ENCODE results near the gene AGRN. TPM values are rescaled to one million over a fixed set of nuclear protein-coding genes. Genes with fewer than 3 reads are reported as not detected.
"Not testable (repeated sequence)": the region's sequence is repeated elsewhere in the genome, so short reads cannot be mapped to it uniquely, and the experiment has no call there.

The AGRN gene
- total and polyA plus RNA-seq, 8 donors, result 40.5 to 166 (median 71.4) TPM

DNA sequence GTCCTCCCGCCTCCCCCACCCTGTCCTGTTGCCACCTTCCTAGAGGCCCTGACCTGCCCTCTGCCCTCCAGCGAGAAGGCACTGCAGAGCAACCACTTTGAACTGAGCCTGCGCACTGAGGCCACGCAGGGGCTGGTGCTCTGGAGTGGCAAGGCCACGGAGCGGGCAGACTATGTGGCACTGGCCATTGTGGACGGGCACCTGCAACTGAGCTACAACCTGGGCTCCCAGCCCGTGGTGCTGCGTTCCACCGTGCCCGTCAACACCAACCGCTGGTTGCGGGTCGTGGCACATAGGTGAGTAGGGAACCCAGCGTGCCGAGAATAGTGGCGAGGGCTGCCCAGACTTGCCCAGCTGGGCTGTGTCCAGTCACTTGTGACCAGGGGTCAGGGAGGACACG, 33.8 kb downstream of the AGRN start:
- Histone ChIP-seq H3K27ac (no peak overlapping the region), H3K4me1 (no peaks in the 10 kb centered on the region), H3K4me3 (no peak overlapping the region), H3K36me3 (peaks cover 0 to 12% (median 0%) of the 10 kb centered on the region in 3 donors), H3K27me3 (no peaks in the 10 kb centered on the region), H3K9me3 (no peaks in the 10 kb centered on the region)
- DNase-seq, result no peak
- FAIRE-seq, result no peak
- TF ChIP-seq, protein P1, sequence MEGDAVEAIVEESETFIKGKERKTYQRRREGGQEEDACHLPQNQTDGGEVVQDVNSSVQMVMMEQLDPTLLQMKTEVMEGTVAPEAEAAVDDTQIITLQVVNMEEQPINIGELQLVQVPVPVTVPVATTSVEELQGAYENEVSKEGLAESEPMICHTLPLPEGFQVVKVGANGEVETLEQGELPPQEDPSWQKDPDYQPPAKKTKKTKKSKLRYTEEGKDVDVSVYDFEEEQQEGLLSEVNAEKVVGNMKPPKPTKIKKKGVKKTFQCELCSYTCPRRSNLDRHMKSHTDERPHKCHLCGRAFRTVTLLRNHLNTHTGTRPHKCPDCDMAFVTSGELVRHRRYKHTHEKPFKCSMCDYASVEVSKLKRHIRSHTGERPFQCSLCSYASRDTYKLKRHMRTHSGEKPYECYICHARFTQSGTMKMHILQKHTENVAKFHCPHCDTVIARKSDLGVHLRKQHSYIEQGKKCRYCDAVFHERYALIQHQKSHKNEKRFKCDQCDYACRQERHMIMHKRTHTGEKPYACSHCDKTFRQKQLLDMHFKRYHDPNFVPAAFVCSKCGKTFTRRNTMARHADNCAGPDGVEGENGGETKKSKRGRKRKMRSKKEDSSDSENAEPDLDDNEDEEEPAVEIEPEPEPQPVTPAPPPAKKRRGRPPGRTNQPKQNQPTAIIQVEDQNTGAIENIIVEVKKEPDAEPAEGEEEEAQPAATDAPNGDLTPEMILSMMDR (IDR thresholded peaks at IDR 0.05), result no peak
- no peak for ATAC-seq
- intact Hi-C loops (cut with DNase I), result no loop called here
- 94 to 96% methylated on average over 18 of the region's 18 CpGs for WGBS, 2 donors

DNA sequence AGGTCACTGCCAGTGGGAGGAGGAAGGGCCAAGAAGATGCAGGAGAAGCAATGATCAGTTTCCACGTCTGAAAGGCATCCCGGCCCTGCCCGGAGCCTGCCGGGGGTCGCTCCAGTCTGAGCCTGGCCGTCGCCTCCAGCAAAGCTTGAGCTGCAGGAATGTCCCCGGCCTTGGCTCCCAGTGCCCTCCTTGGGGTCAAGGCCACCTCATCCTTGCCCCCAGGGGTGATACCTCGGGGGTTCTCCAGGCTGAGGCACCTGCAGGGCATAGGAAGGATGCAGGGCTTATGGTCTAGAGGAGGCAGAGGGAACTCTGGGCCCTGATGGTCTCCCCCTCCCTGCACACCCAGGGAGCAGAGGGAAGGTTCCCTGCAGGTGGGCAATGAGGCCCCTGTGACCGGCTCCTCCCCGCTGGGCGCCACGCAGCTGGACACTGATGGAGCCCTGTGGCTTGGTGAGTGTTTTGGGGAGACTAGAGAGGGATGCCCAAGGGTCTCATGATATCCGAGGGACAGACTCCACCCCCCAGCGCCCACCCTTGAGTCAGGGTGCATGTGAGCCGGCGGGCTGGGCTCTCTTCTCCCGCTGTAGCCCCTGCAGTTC, 34.3 kb downstream of the AGRN start:
- intact Hi-C loops (cut with DNase I), result no loop called here
- Histone ChIP-seq H3K27ac (no peak overlapping the region), H3K9me3 (no peaks in the 10 kb centered on the region), H3K4me3 (no peak overlapping the region), H3K27me3 (no peaks in the 10 kb centered on the region), H3K4me1 (peaks cover 0 to 4% (median 0%) of the 10 kb centered on the region in 3 donors), H3K36me3 (peaks cover 0 to 12% (median 0%) of the 10 kb centered on the region in 3 donors)
- ATAC-seq, result no peak
- no peak for FAIRE-seq
- TF ChIP-seq, protein P1 (IDR thresholded peaks at IDR 0.05), result no peak
- WGBS, 2 donors, result 92 to 93% methylated on average over 18 of the region's 18 CpGs
- DNase-seq, result no peak

- H3K27ac ChIP-seq, result no peak overlapping the region
- FAIRE-seq (no peak), ATAC-seq (no peak), DNase-seq (no peak)
- WGBS, 2 donors, result 90 to 91% methylated on average over 23 of the region's 23 CpGs
- TF ChIP-seq, protein P1 (IDR thresholded peaks at IDR 0.05), result no peak
- H3K4me3 ChIP-seq, result no peak overlapping the region
- no peaks in the 10 kb centered on the region for H3K9me3 ChIP-seq
- no peaks in the 10 kb centered on the region for H3K27me3 ChIP-seq
- intact Hi-C loops (cut with DNase I), result no loop called here
- H3K36me3 ChIP-seq, result peaks cover 0 to 12% (median 0%) of the 10 kb centered on the region in 3 donors
- H3K4me1 ChIP-seq, result peaks cover 0 to 4% (median 0%) of the 10 kb centered on the region in 3 donors
These were observed 35.1 kb downstream of the AGRN start for GRCh38 chr1:1054971-1055370.

DNA sequence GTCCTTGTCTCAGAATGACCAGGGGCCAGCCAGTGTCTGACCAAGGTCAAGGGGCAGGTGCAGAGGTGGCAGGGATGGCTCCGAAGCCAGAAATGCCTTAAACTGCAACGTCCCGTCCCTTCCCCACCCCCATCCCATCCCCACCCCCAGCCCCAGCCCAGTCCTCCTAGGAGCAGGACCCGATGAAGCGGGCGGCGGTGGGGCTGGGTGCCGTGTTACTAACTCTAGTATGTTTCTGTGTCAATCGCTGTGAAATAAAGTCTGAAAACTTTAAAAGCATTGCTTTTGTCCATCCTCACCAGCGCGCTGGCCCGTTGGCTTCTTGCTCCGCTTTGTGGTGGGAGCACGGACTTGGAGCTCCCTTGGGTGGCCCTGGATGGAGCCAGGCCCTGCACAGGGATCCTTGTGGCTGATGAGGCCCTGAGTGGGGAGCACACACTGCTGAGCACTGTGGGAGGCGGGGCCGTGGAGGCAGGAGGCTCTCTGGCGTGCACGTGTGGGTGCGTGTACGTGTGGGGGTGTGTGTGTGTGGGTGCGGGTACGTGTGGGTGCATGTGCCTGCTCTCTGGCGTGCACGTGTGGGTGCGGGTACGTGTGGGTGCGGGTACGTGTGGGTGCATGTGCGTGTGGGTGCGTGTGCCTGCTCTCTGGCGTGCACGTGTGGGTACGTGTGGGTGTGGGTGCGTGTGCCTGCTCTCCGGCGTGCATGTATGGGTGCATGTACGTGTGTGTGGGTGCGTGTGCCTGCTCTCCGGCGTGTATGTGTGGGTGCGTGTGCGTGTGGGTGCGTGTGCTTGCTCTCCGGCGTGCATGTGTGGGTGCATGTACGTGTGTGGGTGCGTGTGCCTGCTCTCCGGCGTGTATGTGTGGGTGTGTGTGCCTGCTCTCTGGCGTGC, 36.2 kb downstream of the AGRN start:
- DNase-seq, result no peak
- intact Hi-C loops (cut with DNase I), result no loop called here
- 81 to 86% methylated on average over 48 to 50 of the region's 50 CpGs for WGBS, 2 donors
- Histone ChIP-seq H3K27ac (no peak overlapping the region), H3K4me1 (peaks cover 0 to 4% (median 0%) of the 10 kb centered on the region in 3 donors), H3K4me3 (no peak overlapping the region), H3K9me3 (no peaks in the 10 kb centered on the region), H3K36me3 (peaks cover 0 to 6% (median 0%) of the 10 kb centered on the region in 3 donors), H3K27me3 (peaks cover 0 to 7% (median 0%) of the 10 kb centered on the region in 4 donors)
- no peak for ATAC-seq
- FAIRE-seq, result no peak
- TF ChIP-seq, protein P1 (IDR thresholded peaks at IDR 0.05), result no peak

DNA sequence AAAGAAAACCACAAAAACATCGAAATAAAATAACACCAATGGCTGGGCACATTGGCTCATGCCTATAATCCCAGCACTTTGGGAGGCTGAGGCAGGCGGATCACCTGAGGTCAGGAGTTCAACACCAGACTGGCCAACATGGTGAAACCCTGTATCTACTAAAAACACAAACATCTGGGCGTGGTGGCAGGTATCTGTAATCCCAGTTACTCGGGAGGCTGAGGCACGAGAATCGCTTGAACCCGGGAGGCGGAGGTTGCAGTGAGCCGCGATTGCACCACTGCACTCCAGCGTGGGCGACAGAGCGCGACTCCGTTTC, 37.8 kb downstream of the AGRN start:
- FAIRE-seq, result not testable (repeated sequence)

More for the DNA sequence above, 37.8 kb downstream of the AGRN start:
- ATAC-seq; H3K9me3 ChIP-seq; H3K4me1 ChIP-seq; H3K27me3 ChIP-seq; H3K36me3 ChIP-seq; H3K27ac ChIP-seq; intact Hi-C loops (cut with DNase I); H3K4me3 ChIP-seq; DNase-seq: not testable (repeated sequence)
- WGBS, 2 donors, result 48 to 50% methylated on average over 15 of the region's 15 CpGs

Data from pancreas (tissue), 10 donors.